Fibroblast of lung (primary cell): Measurements from ENCODE around the gene CEP41.

Experiments
- CTCF ChIP-seq, 2 donors: IDR thresholded peaks in 1 of 2; conservative IDR thresholded peaks in 1 of 2; 1 replicate in 1 of 2; 2 replicates in 1 of 2; pipeline ENCODE4 v1.5.1; 2011 to 2012; ENCODE audit warnings: low read length in 2 of 2, control low read depth in 1 of 2, inconsistent platforms in 1 of 2, low read depth in 1 of 2, mild to moderate bottlenecking in 1 of 2
- EZH2 ChIP-seq: IDR thresholded peaks from 2 replicates; pipeline ENCODE4 v1.5.1; 2012; ENCODE audit warnings: low read length, control low read depth, mild to moderate bottlenecking; ENCODE audit errors: missing control alignments

GRCh38 chr7:130358471-130358870 lies 82.3 kb downstream of the CEP41 start:
- TF ChIP-seq CTCF (conservative IDR thresholded peaks at IDR 0.05 in 1 of 2, IDR thresholded peaks at IDR 0.05 in 1 of 2; ENCODE audit: low read depth in 1 of 2, low read length in 2 of 2) (no peak), EZH2 (no peak)
